HG03342 (cell line): ENCODE measurements around the gene SRP14.
"Not testable (repeated sequence)": the region's sequence is repeated elsewhere in the genome, so short reads cannot be mapped to it uniquely, and the experiment has no call there.

Experiments
- ATAC-seq: cut with Tn5 transposase; IDR thresholded peaks from one replicate; pipeline ENCODE4 v1.9.1; 2021; ENCODE audit warnings: mild to moderate bottlenecking, moderate library complexity; ENCODE audit not compliant: unreplicated experiment

The SRP14 gene

GRCh38 chr15:40038638-40039543 is at the start of gene SRP14:
TSS of gene SRP14 (minus strand) at chr15:40039181. CDS start at chr15:40039116, 65 bp downstream.
- ATAC-seq, result peak; percentile 94

- ATAC-seq, result no peak
Measured at GRCh38 chr15:40087991-40088928, 49.3 kb upstream of the SRP14 start.

- no peak for ATAC-seq
Measured at GRCh38 chr15:40087068-40087810, 48.3 kb upstream of the SRP14 start.

- no peak for ATAC-seq
Measured at GRCh38 chr15:40085266-40085665, 46.3 kb upstream of the SRP14 start.

- no peak for ATAC-seq
Measured at GRCh38 chr15:40084650-40085049, 45.7 kb upstream of the SRP14 start.

GRCh38 chr15:40082195-40082883 is 43.4 kb upstream of the SRP14 start:
- no peak for ATAC-seq

- ATAC-seq, result peak; percentile 49
Measured at GRCh38 chr15:40081691-40082194, 42.8 kb upstream of the SRP14 start.

GRCh38 chr15:40080847-40081246 is 41.9 kb upstream of the SRP14 start:
- no peak for ATAC-seq

- no peak for ATAC-seq
Measured at GRCh38 chr15:40080104-40080503, 41.1 kb upstream of the SRP14 start.

GRCh38 chr15:40079456-40079855 is 40.5 kb upstream of the SRP14 start:
- no peak for ATAC-seq

GRCh38 chr15:40075298-40076044 is 36.5 kb upstream of the SRP14 start:
- ATAC-seq, result no peak

GRCh38 chr15:40074656-40075055 is 35.7 kb upstream of the SRP14 start:
- ATAC-seq, result not testable (repeated sequence)

GRCh38 chr15:40073716-40074490 is 34.9 kb upstream of the SRP14 start:
- ATAC-seq, result not testable (repeated sequence)

- no peak for ATAC-seq
Measured at GRCh38 chr15:40072216-40072990, 33.4 kb upstream of the SRP14 start.

- ATAC-seq, result no peak
Measured at GRCh38 chr15:40070608-40071218, 31.7 kb upstream of the SRP14 start.

- ATAC-seq, result no peak
Measured at GRCh38 chr15:40070166-40070557, 31.2 kb upstream of the SRP14 start.
